GM23248 (cell line): ENCODE results near the gene PITPNB. TPM values are rescaled to one million over a fixed set of nuclear protein-coding genes. Genes with fewer than 3 reads are reported as not detected.

Source experiments
- DNase-seq: peaks from one replicate; pipeline ENCODE4 v3.0.0-alpha.2; 2015
- H2AFZ ChIP-seq: fragments of 200-600 bp; sonication (generic); 2 replicates; pipeline ENCODE4 v1.6.1; 2016; ENCODE audit warnings: antibody characterized with exemption
- H3F3A ChIP-seq: fragments of 200-600 bp; sonication (generic); 2 replicates; pipeline ENCODE4 v1.6.1; 2016; ENCODE audit warnings: mild to moderate bottlenecking, antibody characterized with exemption, mixed run types; ENCODE audit not compliant: insufficient read depth
- H3K27ac ChIP-seq: fragments of 200-600 bp; sonication (generic); 2 replicates; pipeline ENCODE4 v1.5.1; 2016; ENCODE audit warnings: mild to moderate bottlenecking
- H3K27me3 ChIP-seq: fragments of 200-600 bp; sonication (generic); replicated peaks from 2 replicates; pipeline ENCODE4 v1.6.1; 2016; ENCODE audit warnings: mild to moderate bottlenecking; ENCODE audit not compliant: insufficient read depth
- H3K36me3 ChIP-seq: fragments of 200-600 bp; sonication (generic); 2 replicates; pipeline ENCODE4 v1.6.1; 2016; ENCODE audit warnings: low read depth, mild to moderate bottlenecking
- H3K4me1 ChIP-seq: fragments of 200-600 bp; sonication (generic); 2 replicates; pipeline ENCODE4 v1.6.1; 2016; ENCODE audit warnings: mild to moderate bottlenecking; ENCODE audit not compliant: insufficient read depth
- H3K4me2 ChIP-seq: fragments of 200-600 bp; sonication (generic); one replicate; pipeline ENCODE4 v1.6.1; 2016; ENCODE audit warnings: mild to moderate bottlenecking; ENCODE audit not compliant: unreplicated experiment
- H3K4me3 ChIP-seq: fragments of 200-600 bp; sonication (generic); 2 replicates; pipeline ENCODE4 v1.5.1; 2016; ENCODE audit warnings: mild to moderate bottlenecking
- H3K79me2 ChIP-seq: fragments of 200-600 bp; sonication (generic); 2 replicates; pipeline ENCODE4 v1.6.1; 2016; ENCODE audit warnings: mild to moderate bottlenecking; ENCODE audit not compliant: insufficient read depth
- H3K9ac ChIP-seq: fragments of 200-600 bp; sonication (generic); 2 replicates; pipeline ENCODE4 v1.6.1; 2016; ENCODE audit warnings: mild to moderate bottlenecking
- H3K9me2 ChIP-seq: fragments of 200-600 bp; sonication (generic); 2 replicates; pipeline ENCODE4 v1.6.1; 2016; ENCODE audit warnings: mixed run types, mild to moderate bottlenecking, moderate library complexity; ENCODE audit not compliant: insufficient read depth
- H3K9me3 ChIP-seq: fragments of 200-600 bp; sonication (generic); one replicate; pipeline ENCODE4 v1.6.1; 2017; ENCODE audit warnings: low read depth
- H4K20me1 ChIP-seq: fragments of 200-600 bp; sonication (generic); 2 replicates; pipeline ENCODE4 v1.6.0; 2016; ENCODE audit not compliant: insufficient read depth
- EZH2 ChIP-seq: fragments of 200-600 bp; sonication (generic); IDR thresholded peaks from 2 replicates; pipeline ENCODE4 v1.6.1; 2018; ENCODE audit warnings: antibody characterized with exemption, mild to moderate bottlenecking; ENCODE audit not compliant: insufficient read depth, poor library complexity, severe bottlenecking
- EZH2phosphoT487 ChIP-seq: fragments of 200-600 bp; sonication (generic); IDR thresholded peaks from 2 replicates; pipeline ENCODE4 v1.6.1; 2018; ENCODE audit warnings: antibody characterized with exemption, moderate library complexity, mild to moderate bottlenecking, low read depth; ENCODE audit not compliant: insufficient read depth
- WGBS, 2 experiments: methylation state at CpG; one replicate each; pipeline ENCODE4 v1.1.6; 2015 to 2017; ENCODE audit warnings: low lambda C conversion rate in 2 of 2, low coverage in 1 of 2; ENCODE audit errors: missing lambda C conversion rate in 2 of 2; 5-methylcytosine and 5-hydroxymethylcytosine counted together
- in situ Hi-C: fragments of 300-500 bp; cut with MboI; formaldehyde crosslinking; loops from 2 replicates; pipeline ENCODE4 v1.15.0; 2020
- polyA plus RNA-seq: library from polyadenylated mRNA; unstranded; fragments of >200 nt; fragmentation: Nextera tagmentation; extraction: Ambion mirVana; gene quantifications from 2 replicates; pipeline ENCODE4 v1.2.1, GENCODE V29; 2016
- total RNA-seq: library from RNA; depleted of rRNA; stranded (reverse); fragments of >200 nt; shearing (Covaris generic); gene quantifications from 2 replicates; pipeline ENCODE4 v1.2.3, GENCODE V29; 2014

The PITPNB gene
- total and polyA plus RNA-seq, 2 experiments from 2014 or later, result 17.7 to 82.1 TPM

- no peaks in the 10 kb centered on the region for H3K4me1 ChIP-seq
- no peak overlapping the region for H3K4me2 ChIP-seq
- no peaks in the 10 kb centered on the region for H3K9me2 ChIP-seq
- peak; percentile 28 for DNase-seq
- 33 to 41% methylated on average over 22 of the region's 22 CpGs for WGBS, 2 experiments
- H4K20me1 ChIP-seq, result no peaks in the 10 kb centered on the region
- no peak overlapping the region for H3K4me3 ChIP-seq
- H3K9me3 ChIP-seq, result no peaks in the 10 kb centered on the region
- no peak overlapping the region for H3K27ac ChIP-seq
- H3K27me3 ChIP-seq, result no peaks in the 10 kb centered on the region
- no peak overlapping the region for H2AFZ ChIP-seq
- in situ Hi-C loops, result loop anchor here (25.0 kb wide), 1 partner anchor 609 kb away; no protein-coding TSS in a partner anchor
- no peaks in the 10 kb centered on the region for H3F3A ChIP-seq
- TF ChIP-seq EZH2 (no peak), EZH2phosphoT487 (no peak)
- H3K79me2 ChIP-seq, result no peaks in the 10 kb centered on the region
- H3K9ac ChIP-seq, result no peak overlapping the region
- no peaks in the 10 kb centered on the region for H3K36me3 ChIP-seq
These were observed 97.9 kb downstream of the PITPNB start for GRCh38 chr22:27820896-27821866.

GRCh38 chr22:27816552-27816951 is 102.5 kb downstream of the PITPNB start:
- Histone ChIP-seq H3K9me2 (no peaks in the 10 kb centered on the region), H3K4me2 (no peak overlapping the region), H3K36me3 (no peaks in the 10 kb centered on the region), H4K20me1 (no peaks in the 10 kb centered on the region), H3K9me3 (no peaks in the 10 kb centered on the region), H3K27ac (no peak overlapping the region), H3K4me3 (no peak overlapping the region), H3K4me1 (no peaks in the 10 kb centered on the region), H3K79me2 (no peaks in the 10 kb centered on the region), H3F3A (no peaks in the 10 kb centered on the region), H3K9ac (no peak overlapping the region), H3K27me3 (no peaks in the 10 kb centered on the region), H2AFZ (no peak overlapping the region)
- DNase-seq, result no peak
- in situ Hi-C loops, result loop anchor here (25.0 kb wide), 1 partner anchor 604 kb away; no protein-coding TSS in a partner anchor
- WGBS, 2 experiments, result 97% methylated on average over 3 of the region's 3 CpGs
- TF ChIP-seq EZH2phosphoT487 (no peak), EZH2 (no peak)

- Histone ChIP-seq H3K4me2 (no peak overlapping the region), H3K9me2 (no peaks in the 10 kb centered on the region), H4K20me1 (no peaks in the 10 kb centered on the region), H3K36me3 (no peaks in the 10 kb centered on the region), H3K9me3 (no peaks in the 10 kb centered on the region), H3K27me3 (no peaks in the 10 kb centered on the region), H3F3A (no peaks in the 10 kb centered on the region), H3K9ac (no peak overlapping the region), H3K79me2 (no peaks in the 10 kb centered on the region), H3K27ac (no peak overlapping the region), H2AFZ (no peak overlapping the region), H3K4me1 (peaks cover 2% of the 10 kb centered on the region; the same call in 1 of the 2 replicates), H3K4me3 (no peak overlapping the region)
- DNase-seq, result no peak
- TF ChIP-seq EZH2, result no peak
- no peak for TF ChIP-seq EZH2phosphoT487
- in situ Hi-C loops, result loop anchor here (25.0 kb wide), 1 partner anchor 604 kb away; no protein-coding TSS in a partner anchor
- WGBS, 2 experiments, result 90 to 91% methylated on average over 4 of the region's 4 CpGs
These were observed 103.1 kb downstream of the PITPNB start for GRCh38 chr22:27815826-27816530.

- no peaks in the 10 kb centered on the region for H3K9me2 ChIP-seq
- in situ Hi-C loops, result loop anchor here (25.0 kb wide), 1 partner anchor 603 kb away; no protein-coding TSS in a partner anchor
- TF ChIP-seq EZH2 (no peak), EZH2phosphoT487 (no peak)
- H3K36me3 ChIP-seq, result no peaks in the 10 kb centered on the region
- no peaks in the 10 kb centered on the region for H3K27me3 ChIP-seq
- H3K4me3 ChIP-seq, result no peak overlapping the region
- no peak overlapping the region for H3K4me2 ChIP-seq
- 77 to 81% methylated on average over 6 of the region's 6 CpGs for WGBS, 2 experiments
- H2AFZ ChIP-seq, result no peak overlapping the region
- H4K20me1 ChIP-seq, result no peaks in the 10 kb centered on the region
- 0 out of 2 replicates have a peak, but pooled peaks cover 4% of the 10 kb centered on the region for H3F3A ChIP-seq
- no peak overlapping the region for H3K9ac ChIP-seq
- no peak for DNase-seq
- H3K27ac ChIP-seq, result no peak overlapping the region
- H3K9me3 ChIP-seq, result no peaks in the 10 kb centered on the region
- H3K4me1 ChIP-seq, result peaks cover 11% of the 10 kb centered on the region; the same call in 1 of the 2 replicates
- H3K79me2 ChIP-seq, result no peaks in the 10 kb centered on the region
These were observed 104.1 kb downstream of the PITPNB start for GRCh38 chr22:27814993-27815392.
